ENCODE data around the gene CDC42BPB.

DNA sequence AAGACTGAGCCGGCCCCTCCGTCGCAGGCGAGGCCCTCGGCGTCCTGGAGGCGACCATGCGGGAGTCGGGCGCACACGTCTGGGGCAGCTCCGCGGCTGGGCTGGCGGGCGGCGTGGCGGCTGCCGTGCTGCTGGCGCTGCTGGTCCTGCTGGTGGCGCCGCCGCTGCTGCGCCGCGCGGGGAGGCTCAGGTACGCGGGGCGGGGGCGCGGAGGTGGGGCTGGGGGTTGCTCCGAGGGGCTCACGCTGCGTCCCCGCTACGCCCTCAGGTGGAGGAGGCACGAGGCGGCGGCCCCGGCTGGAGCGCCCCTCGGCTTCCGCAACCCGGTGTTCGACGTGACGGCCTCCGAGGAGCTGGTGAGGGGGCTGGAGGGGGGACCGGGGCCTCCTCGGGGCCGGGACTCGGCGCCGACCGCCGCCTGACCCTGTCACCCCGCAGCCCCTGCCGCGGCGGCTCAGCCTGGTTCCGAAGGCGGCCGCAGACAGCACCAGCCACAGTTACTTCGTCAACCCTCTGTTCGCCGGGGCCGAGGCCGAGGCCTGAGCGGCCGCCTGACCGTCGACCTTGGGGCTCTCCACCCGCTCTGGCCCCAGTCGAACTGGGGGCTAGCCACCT is 127.1 kb downstream of the CDC42BPB start:
- TF ChIP-seq POLR2A (IDR thresholded peaks at IDR 0.05), result no peak
- TF ChIP-seq, protein P1, sequence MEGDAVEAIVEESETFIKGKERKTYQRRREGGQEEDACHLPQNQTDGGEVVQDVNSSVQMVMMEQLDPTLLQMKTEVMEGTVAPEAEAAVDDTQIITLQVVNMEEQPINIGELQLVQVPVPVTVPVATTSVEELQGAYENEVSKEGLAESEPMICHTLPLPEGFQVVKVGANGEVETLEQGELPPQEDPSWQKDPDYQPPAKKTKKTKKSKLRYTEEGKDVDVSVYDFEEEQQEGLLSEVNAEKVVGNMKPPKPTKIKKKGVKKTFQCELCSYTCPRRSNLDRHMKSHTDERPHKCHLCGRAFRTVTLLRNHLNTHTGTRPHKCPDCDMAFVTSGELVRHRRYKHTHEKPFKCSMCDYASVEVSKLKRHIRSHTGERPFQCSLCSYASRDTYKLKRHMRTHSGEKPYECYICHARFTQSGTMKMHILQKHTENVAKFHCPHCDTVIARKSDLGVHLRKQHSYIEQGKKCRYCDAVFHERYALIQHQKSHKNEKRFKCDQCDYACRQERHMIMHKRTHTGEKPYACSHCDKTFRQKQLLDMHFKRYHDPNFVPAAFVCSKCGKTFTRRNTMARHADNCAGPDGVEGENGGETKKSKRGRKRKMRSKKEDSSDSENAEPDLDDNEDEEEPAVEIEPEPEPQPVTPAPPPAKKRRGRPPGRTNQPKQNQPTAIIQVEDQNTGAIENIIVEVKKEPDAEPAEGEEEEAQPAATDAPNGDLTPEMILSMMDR (IDR thresholded peaks at IDR 0.05), result no peak

Measured in suprapubic skin (tissue), 3 donors.